SK-N-SH treated with all-trans-retinoic acid at 6 μM for 48 hours (cell line): Measurements from ENCODE around the gene CTXND2.
"Not testable (repeated sequence)": the region's sequence is repeated elsewhere in the genome, so short reads cannot be mapped to it uniquely, and the experiment has no call there.

Experiments used
- ATAC-seq: fragments of 200-7000 bp; cut with Tn5 transposase; 3 replicates; pipeline ENCODE4 v1.9.1; 2020; ENCODE audit warnings: mild to moderate bottlenecking, moderate library complexity
- ARNTL ChIP-seq: fragments of 450-650 bp; formaldehyde crosslinking; IDR thresholded peaks from 2 replicates; pipeline ENCODE4 v1.5.0; 2020; ENCODE audit warnings: low read depth, mild to moderate bottlenecking, moderate library complexity, borderline replicate concordance
- BACH2 ChIP-seq: fragments of 250-450 bp; sonication (Bioruptor Pico); IDR thresholded peaks from 2 replicates; pipeline ENCODE4 v1.9.0; 2021; ENCODE audit warnings: mild to moderate bottlenecking, borderline replicate concordance
- CREB5 ChIP-seq: fragments of 250-450 bp; sonication (Bioruptor Pico); IDR thresholded peaks from 2 replicates; pipeline ENCODE4 v1.5.1; 2020; ENCODE audit warnings: low read depth, mild to moderate bottlenecking, moderate library complexity
- CSDC2 ChIP-seq: fragments of 250-450 bp; sonication (Bioruptor Pico); IDR thresholded peaks from 2 replicates; pipeline ENCODE4 v1.5.0; 2020; ENCODE audit warnings: mild to moderate bottlenecking, moderate library complexity
- CSRNP3 ChIP-seq: fragments of 250-450 bp; sonication (Bioruptor Pico); IDR thresholded peaks from 2 replicates; pipeline ENCODE4 v1.5.1; 2021; ENCODE audit warnings: mild to moderate bottlenecking, moderate library complexity
- ESRRG ChIP-seq: fragments of 250-450 bp; sonication (Bioruptor Pico); IDR thresholded peaks from 2 replicates; pipeline ENCODE4 v1.6.1; 2021; ENCODE audit warnings: mild to moderate bottlenecking
- GLIS3 ChIP-seq: fragments of 250-450 bp; sonication (Bioruptor Pico); IDR thresholded peaks from 2 replicates; pipeline ENCODE4 v1.5.0; 2020; ENCODE audit warnings: mild to moderate bottlenecking, moderate library complexity
- ISL1 ChIP-seq: fragments of 250-450 bp; sonication (Bioruptor Pico); IDR thresholded peaks from 2 replicates; pipeline ENCODE4 v2.1.2; 2022; ENCODE audit warnings: mild to moderate bottlenecking, moderate library complexity
- OSR1 ChIP-seq: fragments of 250-450 bp; sonication (Bioruptor Pico); IDR thresholded peaks from 2 replicates; pipeline ENCODE4 v1.8.0; 2022; ENCODE audit warnings: moderate library complexity, mild to moderate bottlenecking, inconsistent platforms
- PATZ1 ChIP-seq: fragments of 250-450 bp; sonication (Bioruptor Pico); IDR thresholded peaks from 2 replicates; pipeline ENCODE4 v1.8.0; 2020; ENCODE audit warnings: mild to moderate bottlenecking, moderate library complexity, borderline replicate concordance
- POU6F1 ChIP-seq: fragments of 250-450 bp; sonication (Bioruptor Pico); IDR thresholded peaks from 2 replicates; pipeline ENCODE4 v1.8.0; 2021; ENCODE audit warnings: low read depth, mild to moderate bottlenecking, moderate library complexity, borderline replicate concordance
- PPARA ChIP-seq: fragments of 250-450 bp; sonication (Bioruptor Pico); IDR thresholded peaks from 2 replicates; pipeline ENCODE4 v1.5.0; 2020; ENCODE audit warnings: mild to moderate bottlenecking, borderline replicate concordance
- SNAI2 ChIP-seq: fragments of 250-450 bp; sonication (Bioruptor Pico); IDR thresholded peaks from 2 replicates; pipeline ENCODE4 v1.5.0; 2020; ENCODE audit warnings: mild to moderate bottlenecking, moderate library complexity
- TCF4 ChIP-seq: fragments of 250-450 bp; sonication (Bioruptor Pico); IDR thresholded peaks from 2 replicates; pipeline ENCODE4 v1.8.0; 2021; ENCODE audit warnings: mild to moderate bottlenecking, moderate library complexity, borderline replicate concordance
- TOX ChIP-seq: fragments of 250-450 bp; sonication (Bioruptor Pico); IDR thresholded peaks from 2 replicates; pipeline ENCODE4 v1.8.0; 2021; ENCODE audit warnings: mild to moderate bottlenecking, moderate library complexity, borderline replicate concordance
- TSHZ2 ChIP-seq: fragments of 250-450 bp; sonication (Bioruptor Pico); IDR thresholded peaks from 2 replicates; pipeline ENCODE4 v1.5.0; 2020; ENCODE audit warnings: mild to moderate bottlenecking, moderate library complexity
- ZC3H10 ChIP-seq: fragments of 250-450 bp; sonication (Bioruptor Pico); IDR thresholded peaks from 2 replicates; pipeline ENCODE4 v1.5.1; 2021; ENCODE audit warnings: mild to moderate bottlenecking, moderate library complexity
- ZFP3 ChIP-seq: fragments of 250-450 bp; sonication (Bioruptor Pico); IDR thresholded peaks from 2 replicates; pipeline ENCODE4 v1.5.0; 2020; ENCODE audit warnings: mild to moderate bottlenecking, moderate library complexity
- ZFP30 ChIP-seq: fragments of 450-650 bp; formaldehyde crosslinking; IDR thresholded peaks from 2 replicates; pipeline ENCODE4 v1.5.0; 2022; ENCODE audit warnings: mild to moderate bottlenecking, moderate library complexity
- ZNF565 ChIP-seq: fragments of 450-650 bp; formaldehyde crosslinking; conservative IDR thresholded peaks from 2 replicates; pipeline ENCODE4 v1.5.0; 2020; ENCODE audit warnings: low read depth, mild to moderate bottlenecking, moderate library complexity
- ZNF70 ChIP-seq: fragments of 450-650 bp; formaldehyde crosslinking; IDR thresholded peaks from 2 replicates; pipeline ENCODE4 v1.5.0; 2020; ENCODE audit warnings: mild to moderate bottlenecking, moderate library complexity
- ZNF8 ChIP-seq: fragments of 450-650 bp; formaldehyde crosslinking; IDR thresholded peaks from 2 replicates; pipeline ENCODE4 v1.5.0; 2020; ENCODE audit warnings: mild to moderate bottlenecking, moderate library complexity

CTXND2 gene

GRCh38 chr1:150875197-150876118, 11.5 kb upstream of the CTXND2 start (continued):
- TF ChIP-seq CREB5 (CRISPR knock-in tag) (no peak), ZC3H10 (no peak), SNAI2 (CRISPR knock-in tag) (no peak), ESRRG (no peak), ZFP3 (CRISPR knock-in tag) (no peak), ZNF565 (CRISPR knock-in tag) (no peak), ZFP30 (CRISPR knock-in tag) (no peak), OSR1 (CRISPR knock-in tag) (no peak)

GRCh38 chr1:150876119-150876454, 10.8 kb upstream of the CTXND2 start:
- TF ChIP-seq CSDC2: no peak
- no peak for TF ChIP-seq ESRRG
- no peak for TF ChIP-seq OSR1 (CRISPR knock-in tag)
- TF ChIP-seq ZC3H10: no peak
- TF ChIP-seq BACH2 (CRISPR knock-in tag): no peak
- no peak for TF ChIP-seq ZNF565 (CRISPR knock-in tag)
- no peak for TF ChIP-seq ARNTL (CRISPR knock-in tag)
- TF ChIP-seq PPARA (CRISPR knock-in tag): no peak
- no peak for TF ChIP-seq POU6F1
- TF ChIP-seq ISL1 (CRISPR knock-in tag): no peak
- no peak for TF ChIP-seq PATZ1 (CRISPR knock-in tag)
- TF ChIP-seq CSRNP3 (CRISPR knock-in tag): no peak
- TF ChIP-seq TOX (CRISPR knock-in tag): no peak
- no peak for TF ChIP-seq GLIS3 (CRISPR knock-in tag)
- no peak for TF ChIP-seq CREB5 (CRISPR knock-in tag)
- TF ChIP-seq TCF4 (CRISPR knock-in tag): no peak
- no peak for TF ChIP-seq SNAI2 (CRISPR knock-in tag)
- TF ChIP-seq ZNF70 (CRISPR knock-in tag): no peak
- TF ChIP-seq ZNF8 (CRISPR knock-in tag): no peak
- no peak for TF ChIP-seq TSHZ2
- ATAC-seq: peak; percentile 76

- not testable (repeated sequence) for ATAC-seq
These were observed 8.0 kb upstream of the CTXND2 start for GRCh38 chr1:150878931-150879330.
